Uterus (tissue), 2 donors: ENCODE results near the gene RELL1.

Source experiments
- CTCF ChIP-seq, 4 experiments: fragments of 200-600 bp in 2 of 4; fragments of 450-650 bp in 2 of 4; sonication (generic) in 2 of 4; IDR thresholded peaks; one replicate each; pipeline ENCODE4 v1.5.1; 2016 to 2019; ENCODE audit warnings: antibody characterized with exemption in 4 of 4, mild to moderate bottlenecking in 2 of 4, moderate library complexity in 1 of 4
- POLR2A ChIP-seq, 2 donors: fragments of 450-650 bp; IDR thresholded peaks; one replicate each; pipeline ENCODE4 v1.6.1; 2016; ENCODE audit warnings: antibody characterized with exemption in 2 of 2, mild to moderate bottlenecking in 1 of 2, moderate library complexity in 1 of 2

- TF ChIP-seq CTCF (IDR thresholded peaks at IDR 0.05) = no peak
- no peak for TF ChIP-seq POLR2A (IDR thresholded peaks at IDR 0.05)
Observed at GRCh38 chr4:37656649-37657048, 29.5 kb downstream of the RELL1 start.
